IMR-90 (cell line): ENCODE results near the gene NOL4L. TPM values are rescaled to one million over a fixed set of nuclear protein-coding genes. Genes with fewer than 3 reads are reported as not detected.

Experiments used
- ATAC-seq: fragments of 200-7000 bp; cut with Tn5 transposase; 2 replicates; pipeline ENCODE4 v1.9.1; 2020; ENCODE audit warnings: low read depth, mild to moderate bottlenecking, moderate library complexity
- BruUV-seq: library from RNA; stranded (reverse); fragments of 400-500 nt; replicated peaks from 2 replicates; lab custom pipeline; 2021; lab: Mats Ljungman, UMichigan
- CTCF ChIA-PET: fragments of 300-600 bp; formaldehyde crosslinking; extraction: SDS; loops from one replicate; lab custom pipeline; 2021; ENCODE audit warnings: antibody characterized with exemption; lab: Yijun Ruan, JAX
- POLR2A ChIA-PET: fragments of 300-600 bp; sonication (Branson Sonifier 250); formaldehyde crosslinking; loops from one replicate; lab custom pipeline; 2022; ENCODE audit warnings: antibody characterized with exemption; ENCODE audit not compliant: unreplicated experiment; lab: Charles Lee
- DNase-seq: peaks from one replicate; pipeline ENCODE4 v3.0.0; 2013
- H2AFZ ChIP-seq: replicated peaks from 2 replicates; pipeline ENCODE3; 2013; ENCODE audit warnings: low read length, mild to moderate bottlenecking; ENCODE audit not compliant: poor library complexity
- H2AK5ac ChIP-seq: 2 replicates; pipeline ENCODE4 v1.6.1; 2013; ENCODE audit warnings: low read depth, low read length, inconsistent platforms
- H2AK9ac ChIP-seq: replicated peaks from 2 replicates; pipeline ENCODE3; 2013; ENCODE audit warnings: mild to moderate bottlenecking, low read depth, low read length, moderate library complexity; ENCODE audit not compliant: poor library complexity
- H2BK120ac ChIP-seq: 2 replicates; pipeline ENCODE4 v1.6.1; 2013; ENCODE audit warnings: low read depth, low read length, inconsistent platforms
- H2BK15ac ChIP-seq: 3 replicates; pipeline ENCODE4 v1.6.1; 2013; ENCODE audit warnings: low read depth, low read length, inconsistent platforms
- H2BK20ac ChIP-seq: 2 replicates; pipeline ENCODE4 v1.6.1; 2013; ENCODE audit warnings: low read depth, mild to moderate bottlenecking, inconsistent platforms, low read length, moderate library complexity
- H2BK5ac ChIP-seq: 2 replicates; pipeline ENCODE4 v1.6.1; 2013; ENCODE audit warnings: mild to moderate bottlenecking, low read depth, low read length, inconsistent platforms; ENCODE audit not compliant: poor library complexity, severe bottlenecking
- H3K14ac ChIP-seq: replicated peaks from 2 replicates; pipeline ENCODE4 v1.6.1; 2013; ENCODE audit warnings: low read depth, low read length, inconsistent platforms
- H3K18ac ChIP-seq: 2 replicates; pipeline ENCODE4 v1.6.1; 2013; ENCODE audit warnings: low read depth, low read length, control low read depth
- H3K23ac ChIP-seq: 2 replicates; pipeline ENCODE4 v1.6.1; 2013; ENCODE audit warnings: low read depth, low read length, inconsistent platforms
- H3K27ac ChIP-seq: 2 replicates; pipeline ENCODE4 v1.5.1; 2013; ENCODE audit warnings: mild to moderate bottlenecking, control low read depth, low read length; ENCODE audit not compliant: insufficient read depth
- H3K27me3 ChIP-seq: 2 replicates; pipeline ENCODE4 v1.6.1; 2013; ENCODE audit warnings: low read length; ENCODE audit not compliant: control insufficient read depth, insufficient read depth
- H3K36me3 ChIP-seq: 2 replicates; pipeline ENCODE4 v1.6.1; 2013; ENCODE audit warnings: low read length, mixed read lengths; ENCODE audit not compliant: control insufficient read depth, insufficient read depth
- H3K4ac ChIP-seq: 2 replicates; pipeline ENCODE4 v1.6.1; 2013; ENCODE audit warnings: low read depth, low read length, inconsistent platforms
- H3K4me1 ChIP-seq: 2 replicates; pipeline ENCODE4 v1.6.1; 2013; ENCODE audit warnings: low read length, mixed read lengths; ENCODE audit not compliant: control insufficient read depth, insufficient read depth
- H3K4me2 ChIP-seq: 2 replicates; pipeline ENCODE4 v1.6.1; 2013; ENCODE audit warnings: low read depth, mild to moderate bottlenecking, control low read depth, low read length, moderate library complexity
- H3K4me3 ChIP-seq: 2 replicates; pipeline ENCODE4 v1.5.1; 2013; ENCODE audit warnings: low read depth, mild to moderate bottlenecking, control low read depth, low read length, moderate library complexity; ENCODE audit not compliant: insufficient read depth
- H3K56ac ChIP-seq: 2 replicates; pipeline ENCODE4 v1.6.1; 2013; ENCODE audit warnings: low read length, inconsistent platforms; ENCODE audit not compliant: insufficient read depth; ENCODE audit errors: extremely low read depth
- H3K79me1 ChIP-seq, 2 experiments: 2 replicates each; pipeline ENCODE4 v1.6.1; 2013; ENCODE audit warnings: low read length in 2 of 2, inconsistent platforms in 1 of 2, low read depth in 1 of 2
- H3K9ac ChIP-seq: 2 replicates; pipeline ENCODE4 v1.6.1; 2013; ENCODE audit warnings: low read depth, low read length, control low read depth
- H3K9me1 ChIP-seq: 2 replicates; pipeline ENCODE4 v1.6.1; 2013; ENCODE audit warnings: low read length, inconsistent platforms; ENCODE audit not compliant: insufficient read depth
- H3K9me3 ChIP-seq: 2 replicates; pipeline ENCODE4 v1.6.1; 2013; ENCODE audit warnings: low read length; ENCODE audit not compliant: control insufficient read depth, insufficient read depth
- H4K20me1 ChIP-seq: 2 replicates; pipeline ENCODE4 v1.6.1; 2013; ENCODE audit warnings: low read length, inconsistent platforms; ENCODE audit not compliant: insufficient read depth
- H4K5ac ChIP-seq: 2 replicates; pipeline ENCODE4 v1.6.1; 2013; ENCODE audit warnings: mild to moderate bottlenecking, low read depth, low read length, control low read depth
- H4K8ac ChIP-seq, 2 experiments: 2 replicates each; pipeline ENCODE4 v1.6.1; 2013; ENCODE audit warnings: low read depth in 2 of 2, low read length in 2 of 2, control low read depth in 1 of 2, inconsistent platforms in 1 of 2
- H4K91ac ChIP-seq: 2 replicates; pipeline ENCODE4 v1.6.1; 2013; ENCODE audit warnings: low read depth, low read length, inconsistent platforms; ENCODE audit not compliant: insufficient read depth
- BHLHE40 ChIP-seq: fragments of 150-350 bp; IDR thresholded peaks from 2 replicates; pipeline ENCODE4 v1.6.1; 2016; ENCODE audit warnings: mild to moderate bottlenecking, low read depth, low read length
- CEBPB ChIP-seq: IDR thresholded peaks from 2 replicates; pipeline ENCODE4 v1.6.1; 2012; ENCODE audit warnings: low read depth, low read length, improper control_type of control experiment
- CHD1 ChIP-seq: IDR thresholded peaks from 2 replicates; pipeline ENCODE4 v1.6.1; 2012; ENCODE audit warnings: low read depth, low read length, improper control_type of control experiment
- CTCF ChIP-seq: conservative IDR thresholded peaks from 2 replicates; pipeline ENCODE4 v1.5.1; 2012; ENCODE audit warnings: mild to moderate bottlenecking, low read depth, low read length, improper control_type of control experiment
- ELK1 ChIP-seq: fragments of 150-350 bp; IDR thresholded peaks from 2 replicates; pipeline ENCODE4 v1.6.1; 2016; ENCODE audit warnings: low read depth, mild to moderate bottlenecking, low read length, moderate library complexity, borderline replicate concordance
- FOS ChIP-seq: fragments of 150-350 bp; IDR thresholded peaks from 2 replicates; pipeline ENCODE4 v1.6.1; 2016; ENCODE audit warnings: low read depth, low read length
- MAFK ChIP-seq: IDR thresholded peaks from 2 replicates; pipeline ENCODE4 v1.6.1; 2012; ENCODE audit warnings: low read depth, low read length, improper control_type of control experiment
- MAZ ChIP-seq: IDR thresholded peaks from 2 replicates; pipeline ENCODE4 v1.6.1; 2012; ENCODE audit warnings: low read depth, mild to moderate bottlenecking, low read length, improper control_type of control experiment, moderate library complexity, borderline replicate concordance
- MXI1 ChIP-seq: IDR thresholded peaks from 2 replicates; pipeline ENCODE4 v1.6.1; 2012; ENCODE audit warnings: low read depth, mild to moderate bottlenecking, low read length, moderate library complexity, borderline replicate concordance
- NFE2L2 ChIP-seq: fragments of 150-350 bp; IDR thresholded peaks from 2 replicates; pipeline ENCODE4 v1.6.1; 2016; ENCODE audit warnings: low read depth, mild to moderate bottlenecking, low read length
- POLR2A ChIP-seq: IDR thresholded peaks from 2 replicates; pipeline ENCODE4 v1.6.1; 2012; ENCODE audit warnings: mild to moderate bottlenecking, low read depth, low read length
- RAD21 ChIP-seq: IDR thresholded peaks from 2 replicates; pipeline ENCODE4 v1.6.1; 2012; ENCODE audit warnings: low read length, improper control_type of control experiment
- RCOR1 ChIP-seq: IDR thresholded peaks from 2 replicates; pipeline ENCODE4 v1.6.1; 2012; ENCODE audit warnings: mild to moderate bottlenecking, low read length, improper control_type of control experiment; ENCODE audit not compliant: insufficient replicate concordance
- RFX5 ChIP-seq: IDR thresholded peaks from 2 replicates; pipeline ENCODE4 v1.8.0; 2012; ENCODE audit warnings: low read depth, mild to moderate bottlenecking, low read length, moderate library complexity
- SMC3 ChIP-seq: fragments of 150-350 bp; IDR thresholded peaks from 2 replicates; pipeline ENCODE4 v1.6.1; 2016; ENCODE audit warnings: low read depth, mild to moderate bottlenecking, antibody characterized with exemption, low read length, moderate library complexity
- WGBS, 2 experiments: methylation state at CpG; one replicate each; pipeline versions ENCODE4 v1.1.5 to v1.1.7; 2013; ENCODE audit warnings: missing lambda C conversion rate in 2 of 2; ENCODE audit not compliant: insufficient read length in 1 of 2; ENCODE audit errors: extremely low coverage in 2 of 2; 5-methylcytosine and 5-hydroxymethylcytosine counted together
- dilution Hi-C: fragments of 300-500 bp; cut with HindIII; formaldehyde crosslinking; loops from one replicate; pipeline ENCODE4 v1.14.3; 2018; ENCODE audit warnings: low sequenced_read_pairs; ENCODE audit not compliant: unreplicated experiment
- in situ Hi-C: fragments of 300-500 bp; cut with MboI; formaldehyde crosslinking; loops from 3 replicates; pipeline ENCODE4 v1.14.3; 2019; ENCODE audit warnings: low sequenced_read_pairs, inconsistent platforms, mixed read lengths
- intact Hi-C: fragments of 100-400 bp; cut with micrococcal nuclease; formaldehyde crosslinking; loops from 2 replicates; pipeline ENCODE4 v1.10.0; 2022
- polyA plus RNA-seq, 3 experiments: library from polyadenylated mRNA; depleted of rRNA; stranded (reverse); fragments of >200 nt; gene quantifications; 2 replicates each; pipeline ENCODE4 v1.2.3, GENCODE V29; 2012; ENCODE audit warnings: low replicate concordance in 1 of 3
- total RNA-seq: library from RNA; depleted of rRNA; stranded (reverse); fragments of >200 nt; gene quantifications from 2 replicates; pipeline ENCODE4 v1.2.3, GENCODE V29; 2012

Gene NOL4L
- total and polyA plus RNA-seq, 2 of the 4 experiments (the other 2 are of a cell fraction), result 4.7 to 13.3 TPM

- intact Hi-C loops (no loop called here), in situ Hi-C loops (no loop called here), dilution Hi-C loops (no loop called here)
- no peak overlapping the region for H2BK120ac ChIP-seq
- no peak overlapping the region for H3K4me3 ChIP-seq
- H3K9ac ChIP-seq, result no peak overlapping the region
- H2AFZ ChIP-seq, result no peak overlapping the region
- no peak overlapping the region for H2AK5ac ChIP-seq
- H4K91ac ChIP-seq, result no peak overlapping the region
- no peak overlapping the region for H3K18ac ChIP-seq
- 56% methylated on average over 4 of the region's 5 CpGs; no CpG with 5 or more reads in 1 of the 2 experiments for WGBS, 2 experiments
- peak overlapping the region; percentile 4 for H2AK9ac ChIP-seq
- no TSS peak for BruUV-seq
- no peak overlapping the region for H3K23ac ChIP-seq
- no peak overlapping the region for H3K27ac ChIP-seq
- peaks cover 28% of the 10 kb centered on the region for H3K27me3 ChIP-seq
- ATAC-seq, result no peak
- H3K56ac ChIP-seq, result no peak overlapping the region
- no peaks in the 10 kb centered on the region for H3K9me3 ChIP-seq
- H3K4me2 ChIP-seq, result no peak overlapping the region
- H4K20me1 ChIP-seq, result no peaks in the 10 kb centered on the region; the same call in 1 of the 2 replicates
- no peak overlapping the region for H2BK15ac ChIP-seq
- H3K4ac ChIP-seq, result no peak overlapping the region
- no peak overlapping the region for H4K5ac ChIP-seq
- no peak overlapping the region for H2BK5ac ChIP-seq
- no peaks in the 10 kb centered on the region for H3K79me1 ChIP-seq
- peaks cover 5% of the 10 kb centered on the region; the same call in 1 of the 2 replicates for H3K4me1 ChIP-seq
- no peak for DNase-seq
- ChIA-PET POLR2A (no interaction called here), CTCF (no interaction called here)
- no peak overlapping the region for H4K8ac ChIP-seq
- TF ChIP-seq RCOR1 (no peak), SMC3 (no peak), MXI1 (no peak), POLR2A (no peak), MAZ (no peak), RAD21 (no peak), CTCF (no peak), ELK1 (no peak), FOS (no peak), MAFK (no peak), CHD1 (no peak), RFX5 (no peak), CEBPB (no peak), NFE2L2 (no peak), BHLHE40 (no peak)
- no peak overlapping the region for H3K14ac ChIP-seq
- no peak overlapping the region for H2BK20ac ChIP-seq
- no peaks in the 10 kb centered on the region for H3K36me3 ChIP-seq
- H3K9me1 ChIP-seq, result peaks cover 10% of the 10 kb centered on the region; the same call in 1 of the 2 replicates
These were observed 2.9 kb upstream of the NOL4L start for GRCh38 chr20:32588040-32588439.
